ACC112 (cell line): ENCODE results near the gene AMOTL2.

Source experiments
- H2AFZ ChIP-seq: fragments of 200-600 bp; sonication (generic); one replicate; pipeline ENCODE4 v1.6.0; 2017; ENCODE audit warnings: antibody characterized with exemption, low read length; ENCODE audit not compliant: unreplicated experiment
- H3K27ac ChIP-seq: fragments of 200-600 bp; sonication (generic); 2 replicates; pipeline ENCODE4 v1.5.1; 2014; ENCODE audit warnings: low read depth, mild to moderate bottlenecking, antibody characterized with exemption, low read length, moderate library complexity
- H3K27me3 ChIP-seq: fragments of 200-600 bp; sonication (generic); 2 replicates; pipeline ENCODE4 v1.6.1; 2014; ENCODE audit warnings: mild to moderate bottlenecking, antibody characterized with exemption, low read length, moderate library complexity, mixed read lengths; ENCODE audit not compliant: insufficient read depth
- H3K36me3 ChIP-seq: fragments of 200-600 bp; sonication (generic); 2 replicates; pipeline ENCODE4 v1.6.1; 2016; ENCODE audit warnings: mild to moderate bottlenecking, antibody characterized with exemption, low read length, moderate library complexity, mixed read lengths; ENCODE audit not compliant: insufficient read depth
- H3K4me1 ChIP-seq: fragments of 200-600 bp; sonication (generic); one replicate; pipeline ENCODE4 v1.6.1; 2016; ENCODE audit warnings: low read length, mixed read lengths; ENCODE audit not compliant: insufficient read depth, unreplicated experiment, control insufficient read depth
- H3K4me3 ChIP-seq: fragments of 200-600 bp; sonication (generic); 2 replicates; pipeline ENCODE4 v1.5.1; 2014; ENCODE audit warnings: mild to moderate bottlenecking, low read depth, low read length
- H3K79me2 ChIP-seq: fragments of 200-600 bp; sonication (generic); one replicate; pipeline ENCODE4 v1.6.0; 2016; ENCODE audit warnings: low read length; ENCODE audit not compliant: control insufficient read depth, unreplicated experiment, insufficient read depth

The AMOTL2 gene

DNA sequence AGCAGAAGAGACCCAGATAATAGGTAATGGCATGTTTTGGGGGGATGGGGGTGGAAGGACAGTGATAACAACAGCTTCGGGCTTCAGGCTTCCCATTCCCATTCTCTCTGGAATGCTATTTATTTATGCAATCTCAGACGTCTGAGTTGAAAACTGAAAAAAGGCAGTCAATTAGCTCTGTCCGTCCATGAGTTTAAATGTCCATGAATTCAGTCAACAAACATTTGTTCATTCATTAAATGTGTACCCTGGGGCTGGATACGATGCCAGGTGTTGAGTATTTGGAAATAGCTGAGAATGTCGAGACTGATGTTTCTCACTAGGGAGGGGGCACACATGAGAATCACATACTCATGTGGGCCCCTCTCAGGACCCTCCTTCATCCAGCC is 42.4 kb downstream of the AMOTL2 start:
- Histone ChIP-seq H3K36me3 (no peaks in the 10 kb centered on the region), H3K27me3 (no peaks in the 10 kb centered on the region), H3K4me1 (peaks cover 83% of the 10 kb centered on the region), H2AFZ (peak overlapping the region; percentile 3), H3K27ac (peak overlapping the region; percentile 61), H3K79me2 (no peaks in the 10 kb centered on the region), H3K4me3 (peak overlapping the region; percentile 32; the same call in 1 of the 2 replicates)

DNA sequence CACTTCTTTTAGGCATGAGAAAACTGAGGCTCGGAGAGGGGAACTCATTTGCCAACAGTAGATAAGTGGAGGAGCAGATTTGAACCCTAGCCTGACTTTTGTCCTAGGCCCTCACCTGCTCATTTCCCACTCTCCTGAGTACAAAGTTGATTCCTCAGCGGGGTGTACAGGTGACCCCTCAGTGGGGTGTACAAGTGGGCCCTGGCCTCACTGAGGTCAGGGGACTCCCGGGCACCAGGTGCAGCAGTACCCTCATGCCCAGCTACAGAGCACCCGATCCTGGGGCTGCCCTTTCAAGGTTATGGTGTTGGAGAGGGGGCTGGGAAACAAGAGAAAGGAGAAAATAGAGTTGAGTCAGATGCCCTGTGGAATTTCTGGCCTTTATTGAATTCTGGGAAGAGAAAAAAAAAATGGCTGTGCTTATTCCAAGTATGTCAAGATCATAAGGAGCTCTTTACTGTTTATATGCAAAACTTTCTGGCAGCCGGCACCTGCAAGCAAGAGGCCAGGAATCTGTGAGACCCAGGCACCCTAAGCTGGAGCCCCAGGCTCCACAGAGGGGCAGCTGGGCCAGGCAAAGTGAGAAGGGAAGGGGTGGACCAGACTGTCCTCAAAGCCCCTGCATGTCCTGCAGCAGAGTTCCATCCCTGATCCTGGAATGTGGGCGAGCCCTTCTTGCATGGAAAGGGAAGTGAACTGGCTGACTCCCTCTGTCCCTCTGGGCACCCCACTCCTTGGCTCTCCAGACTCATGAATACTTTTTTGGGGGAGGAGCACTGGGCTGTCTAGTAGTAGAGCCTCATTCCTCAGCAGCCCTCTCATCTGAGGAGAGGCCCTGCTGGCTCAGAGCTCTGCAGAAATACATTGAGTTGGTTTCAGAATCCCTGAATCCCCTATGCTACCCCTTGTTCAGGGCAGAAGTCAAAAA is 43.1 kb downstream of the AMOTL2 start:
- Histone ChIP-seq H3K4me3 (peak overlapping the region; percentile 32; the same call in 1 of the 2 replicates), H3K36me3 (no peaks in the 10 kb centered on the region), H3K27me3 (no peaks in the 10 kb centered on the region), H2AFZ (peak overlapping the region; percentile 3), H3K27ac (peak overlapping the region; percentile 61), H3K79me2 (no peaks in the 10 kb centered on the region), H3K4me1 (peaks cover 83% of the 10 kb centered on the region)

GRCh38 chr3:134328846-134329245 is 45.4 kb downstream of the AMOTL2 start:
- no peaks in the 10 kb centered on the region for H3K36me3 ChIP-seq
- no peak overlapping the region for H2AFZ ChIP-seq
- no peaks in the 10 kb centered on the region for H3K27me3 ChIP-seq
- H3K27ac ChIP-seq, result peak overlapping the region; percentile 93
- H3K4me3 ChIP-seq, result no peak overlapping the region
- no peaks in the 10 kb centered on the region for H3K79me2 ChIP-seq
- peaks cover 90% of the 10 kb centered on the region for H3K4me1 ChIP-seq

DNA sequence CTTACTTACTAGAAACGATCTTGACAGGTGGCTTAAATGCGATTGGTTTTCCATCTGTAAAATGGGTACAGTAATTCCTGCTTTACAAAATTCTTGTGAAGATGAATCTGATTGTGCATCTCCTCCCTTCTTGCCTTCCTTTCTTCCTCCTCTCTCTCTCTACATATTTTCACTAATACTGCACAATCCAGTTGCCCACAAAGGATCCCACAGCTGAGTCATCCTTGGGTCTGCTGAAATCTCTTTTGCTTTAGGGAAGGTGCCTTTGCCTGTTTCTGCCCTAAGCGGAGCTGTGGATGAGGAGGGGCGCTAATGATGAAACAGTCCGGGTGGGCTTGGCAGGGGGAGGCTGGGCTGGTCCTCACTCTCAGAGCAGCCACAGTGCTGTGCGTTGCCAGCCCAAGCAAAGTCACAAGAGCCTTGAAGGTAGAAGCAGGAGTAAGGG is 46.1 kb downstream of the AMOTL2 start:
- peak overlapping the region; percentile 93 for H3K27ac ChIP-seq
- H3K4me1 ChIP-seq, result peaks cover 84% of the 10 kb centered on the region
- peak overlapping the region; percentile 29; the same call in 1 of the 2 replicates for H3K4me3 ChIP-seq
- H3K27me3 ChIP-seq, result no peaks in the 10 kb centered on the region
- no peak overlapping the region for H2AFZ ChIP-seq
- H3K79me2 ChIP-seq, result no peaks in the 10 kb centered on the region
- H3K36me3 ChIP-seq, result no peaks in the 10 kb centered on the region

- H3K27ac ChIP-seq, result peak overlapping the region; percentile 93
- no peak overlapping the region for H2AFZ ChIP-seq
- H3K4me1 ChIP-seq, result peaks cover 82% of the 10 kb centered on the region
- no peaks in the 10 kb centered on the region for H3K27me3 ChIP-seq
- H3K79me2 ChIP-seq, result no peaks in the 10 kb centered on the region
- H3K4me3 ChIP-seq, result peak overlapping the region; percentile 31
- H3K36me3 ChIP-seq, result no peaks in the 10 kb centered on the region
Measured at GRCh38 chr3:134327594-134327975, 46.7 kb downstream of the AMOTL2 start.

DNA sequence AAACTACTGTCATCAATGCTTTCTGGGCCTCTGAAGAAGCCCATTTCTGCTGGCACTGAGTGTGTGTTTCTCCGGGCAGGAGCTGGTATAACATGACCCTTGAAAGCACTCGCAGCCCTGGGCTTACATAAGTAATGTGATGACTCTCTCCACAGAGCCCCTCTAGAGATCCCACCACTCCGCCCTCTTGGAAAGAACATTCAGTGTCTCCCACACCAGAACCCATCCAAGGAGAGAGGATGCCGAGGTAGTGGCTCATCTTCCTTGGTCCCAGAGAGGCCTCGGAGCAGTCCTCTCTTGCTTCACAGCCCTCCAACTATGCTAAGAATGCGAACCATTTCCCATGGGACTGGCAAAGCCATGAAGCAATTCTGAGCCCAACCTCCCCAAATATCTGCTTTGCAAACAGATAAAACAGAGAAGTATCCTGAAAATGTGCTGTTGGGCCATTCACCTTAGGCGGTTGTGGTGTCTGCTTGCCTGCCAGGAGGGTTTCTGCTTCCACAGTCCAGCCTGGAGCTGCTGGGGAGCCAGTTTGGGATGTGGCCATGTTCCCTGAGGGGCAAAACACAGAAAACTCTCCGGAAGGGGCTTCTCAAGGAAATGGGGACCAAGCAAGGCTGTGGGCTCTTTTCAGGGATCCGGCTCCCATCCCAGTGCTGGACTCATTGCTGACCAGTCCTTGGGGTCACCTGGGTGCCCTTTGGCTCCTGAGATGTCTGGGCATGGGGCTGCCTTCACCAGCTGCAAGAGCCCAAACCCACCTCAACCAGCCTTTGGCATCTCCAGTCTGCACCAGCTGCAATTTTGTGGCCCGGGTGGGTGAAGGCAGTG is 47.3 kb downstream of the AMOTL2 start:
- no peaks in the 10 kb centered on the region for H3K36me3 ChIP-seq
- no peaks in the 10 kb centered on the region for H3K79me2 ChIP-seq
- peaks cover 76% of the 10 kb centered on the region for H3K4me1 ChIP-seq
- peak overlapping the region; percentile 31; the same call in 1 of the 2 replicates for H3K4me3 ChIP-seq
- H2AFZ ChIP-seq, result no peak overlapping the region
- H3K27me3 ChIP-seq, result no peaks in the 10 kb centered on the region
- H3K27ac ChIP-seq, result peak overlapping the region; percentile 93

- H3K27ac ChIP-seq, result peak overlapping the region; percentile 93
- no peaks in the 10 kb centered on the region for H3K27me3 ChIP-seq
- H2AFZ ChIP-seq, result no peak overlapping the region
- H3K36me3 ChIP-seq, result no peaks in the 10 kb centered on the region
- H3K79me2 ChIP-seq, result no peaks in the 10 kb centered on the region
- H3K4me1 ChIP-seq, result peaks cover 67% of the 10 kb centered on the region
- no peak overlapping the region for H3K4me3 ChIP-seq
Measured at GRCh38 chr3:134326126-134326525, 48.1 kb downstream of the AMOTL2 start.

DNA sequence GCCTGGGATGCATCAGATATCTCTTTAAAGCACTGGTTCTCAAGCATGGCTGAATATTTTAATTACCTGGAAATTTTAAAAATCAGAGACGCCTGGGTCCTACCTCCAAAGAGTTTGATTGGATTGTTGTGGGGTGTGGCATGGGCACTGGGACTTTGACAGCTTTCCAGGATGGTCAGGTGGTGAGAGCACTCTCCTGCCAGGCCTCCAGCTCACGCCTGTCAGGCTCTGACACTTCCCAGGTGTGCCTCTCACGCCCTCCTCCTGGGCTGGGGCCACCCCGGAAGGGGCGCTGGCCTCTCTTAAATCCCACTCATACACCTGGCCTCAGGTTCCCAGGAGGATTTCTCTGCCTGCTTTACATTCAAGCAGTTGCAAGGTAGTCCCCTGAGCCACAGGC is 48.5 kb downstream of the AMOTL2 start:
- peak overlapping the region; percentile 93 for H3K27ac ChIP-seq
- H3K79me2 ChIP-seq, result no peaks in the 10 kb centered on the region
- H3K4me1 ChIP-seq, result peaks cover 67% of the 10 kb centered on the region
- H3K4me3 ChIP-seq, result no peak overlapping the region
- H3K27me3 ChIP-seq, result no peaks in the 10 kb centered on the region
- no peak overlapping the region for H2AFZ ChIP-seq
- H3K36me3 ChIP-seq, result no peaks in the 10 kb centered on the region

GRCh38 chr3:134325061-134325705 is 49.1 kb downstream of the AMOTL2 start:
- Histone ChIP-seq H3K4me3 (no peak overlapping the region), H3K36me3 (no peaks in the 10 kb centered on the region), H3K4me1 (peaks cover 67% of the 10 kb centered on the region), H3K27me3 (no peaks in the 10 kb centered on the region), H2AFZ (no peak overlapping the region), H3K27ac (peak overlapping the region; percentile 93; the same call in 1 of the 2 replicates), H3K79me2 (no peaks in the 10 kb centered on the region)
